A673 (cell line): ENCODE measurements around the gene ZNF827.

ENCODE experiments used
- CTCF ChIP-seq: fragments of 300-800, 200-600 bp; sonication (generic); conservative IDR thresholded peaks from 2 replicates; pipeline ENCODE4 v1.5.1; 2017; ENCODE audit warnings: low read depth, mild to moderate bottlenecking, antibody characterized with exemption, low read length, moderate library complexity, mixed read lengths
- EZH2 ChIP-seq: fragments of 200-600 bp; sonication (generic); IDR thresholded peaks from 2 replicates; pipeline ENCODE4 v1.6.1; 2017; ENCODE audit warnings: borderline replicate concordance, low read depth, mild to moderate bottlenecking, mixed read lengths, antibody characterized with exemption, low read length; ENCODE audit not compliant: poor library complexity, severe bottlenecking

- no peak for TF ChIP-seq CTCF
- TF ChIP-seq EZH2 = no peak
These were observed 114.9 kb downstream of the ZNF827 start for GRCh38 chr4:145823743-145824142.
